DOHH2 (cell line): ENCODE data around the gene ANKRD30A.

Source experiments
- EZH2phosphoT487 ChIP-seq: fragments of 200-600 bp; sonication (generic); IDR thresholded peaks from 2 replicates; pipeline ENCODE4 v1.6.1; 2017; ENCODE audit warnings: borderline replicate concordance, mild to moderate bottlenecking, antibody characterized with exemption, low read length, moderate library complexity, mixed read lengths
- TF ChIP-seq, protein P1 (sequence below): fragments of 200-600 bp; sonication (generic); IDR thresholded peaks from one replicate; pipeline ENCODE4 v1.5.1; 2014; ENCODE audit warnings: antibody characterized with exemption, mild to moderate bottlenecking, low read depth, low read length; ENCODE audit not compliant: poor library complexity, severe bottlenecking

DNA sequence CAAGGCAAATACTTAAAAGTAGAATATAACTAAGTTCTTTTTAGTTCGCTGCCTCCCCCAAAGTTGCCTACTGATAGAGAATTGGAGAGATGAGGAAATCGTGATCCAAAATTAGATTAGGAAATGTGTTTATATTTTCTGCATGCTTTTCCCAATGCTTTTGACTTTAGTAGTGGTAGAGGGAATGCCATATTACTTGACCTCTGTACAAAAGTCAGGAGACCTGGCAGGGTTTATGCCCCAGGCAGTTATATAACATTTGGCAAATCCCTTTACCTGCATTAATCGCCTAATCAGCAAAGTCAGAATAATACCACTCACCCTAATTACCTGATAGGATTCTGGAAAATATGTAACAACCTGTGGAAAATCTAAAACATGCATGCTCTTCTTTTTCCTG lies 142.9 kb downstream of the ANKRD30A start:
- TF ChIP-seq, protein P1, sequence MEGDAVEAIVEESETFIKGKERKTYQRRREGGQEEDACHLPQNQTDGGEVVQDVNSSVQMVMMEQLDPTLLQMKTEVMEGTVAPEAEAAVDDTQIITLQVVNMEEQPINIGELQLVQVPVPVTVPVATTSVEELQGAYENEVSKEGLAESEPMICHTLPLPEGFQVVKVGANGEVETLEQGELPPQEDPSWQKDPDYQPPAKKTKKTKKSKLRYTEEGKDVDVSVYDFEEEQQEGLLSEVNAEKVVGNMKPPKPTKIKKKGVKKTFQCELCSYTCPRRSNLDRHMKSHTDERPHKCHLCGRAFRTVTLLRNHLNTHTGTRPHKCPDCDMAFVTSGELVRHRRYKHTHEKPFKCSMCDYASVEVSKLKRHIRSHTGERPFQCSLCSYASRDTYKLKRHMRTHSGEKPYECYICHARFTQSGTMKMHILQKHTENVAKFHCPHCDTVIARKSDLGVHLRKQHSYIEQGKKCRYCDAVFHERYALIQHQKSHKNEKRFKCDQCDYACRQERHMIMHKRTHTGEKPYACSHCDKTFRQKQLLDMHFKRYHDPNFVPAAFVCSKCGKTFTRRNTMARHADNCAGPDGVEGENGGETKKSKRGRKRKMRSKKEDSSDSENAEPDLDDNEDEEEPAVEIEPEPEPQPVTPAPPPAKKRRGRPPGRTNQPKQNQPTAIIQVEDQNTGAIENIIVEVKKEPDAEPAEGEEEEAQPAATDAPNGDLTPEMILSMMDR: no peak
- no peak for TF ChIP-seq EZH2phosphoT487
